GM04503 (cell line): ENCODE results near the gene CCDC33.
"Not testable (repeated sequence)": the region's sequence is repeated elsewhere in the genome, so short reads cannot be mapped to it uniquely, and the experiment has no call there.

ENCODE experiments used
- DNase-seq: peaks from one replicate; pipeline ENCODE4 v3.0.0-alpha.2; 2012; ENCODE audit warnings: low read depth

Gene CCDC33

DNA sequence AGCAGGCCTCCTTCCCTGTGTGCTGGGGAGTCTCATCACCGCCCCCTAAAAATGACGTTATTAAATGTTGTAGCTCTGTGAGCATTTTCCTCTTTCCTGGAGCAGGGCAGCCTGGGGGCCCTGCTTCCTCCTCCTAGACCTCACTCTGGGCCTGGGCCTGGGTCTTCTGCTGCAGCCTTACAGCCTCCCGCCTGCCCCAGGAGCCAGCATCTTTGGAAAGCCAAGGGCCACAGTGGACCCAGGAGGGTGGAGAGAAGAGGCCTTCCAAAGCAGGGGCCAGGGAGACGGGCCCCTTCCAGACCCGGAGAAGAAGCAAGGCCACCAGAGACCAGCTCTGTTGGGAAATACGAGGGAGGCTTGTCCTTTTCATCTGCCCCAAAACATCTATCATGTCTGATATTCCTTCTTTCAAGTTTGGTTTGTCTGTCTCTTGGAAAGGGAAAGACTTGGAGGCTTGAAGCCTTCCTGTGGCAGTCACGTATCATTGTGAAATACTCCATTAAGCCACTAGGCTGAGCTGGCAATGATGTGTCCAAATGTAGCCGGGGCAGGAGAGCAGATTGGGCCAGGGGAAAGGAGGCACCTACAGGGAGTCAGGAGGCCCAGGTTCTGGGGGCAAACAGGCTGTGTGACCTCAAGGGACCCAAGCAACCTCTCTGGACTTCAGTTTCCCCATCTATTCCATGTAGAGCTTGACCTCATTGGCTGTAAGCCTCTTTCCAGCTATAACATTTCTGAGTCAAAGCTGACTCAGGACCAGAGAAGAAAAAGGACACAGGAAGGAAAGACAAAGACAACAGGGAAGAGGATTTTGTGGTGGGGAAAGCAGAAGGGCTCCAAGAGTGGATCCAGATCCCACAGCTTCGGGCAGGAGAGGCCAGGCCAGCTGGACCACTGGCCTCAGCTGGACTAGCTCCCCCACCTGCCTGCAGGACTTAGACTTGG, 100.2 kb downstream of the CCDC33 start:
- DNase-seq: no peak

DNA sequence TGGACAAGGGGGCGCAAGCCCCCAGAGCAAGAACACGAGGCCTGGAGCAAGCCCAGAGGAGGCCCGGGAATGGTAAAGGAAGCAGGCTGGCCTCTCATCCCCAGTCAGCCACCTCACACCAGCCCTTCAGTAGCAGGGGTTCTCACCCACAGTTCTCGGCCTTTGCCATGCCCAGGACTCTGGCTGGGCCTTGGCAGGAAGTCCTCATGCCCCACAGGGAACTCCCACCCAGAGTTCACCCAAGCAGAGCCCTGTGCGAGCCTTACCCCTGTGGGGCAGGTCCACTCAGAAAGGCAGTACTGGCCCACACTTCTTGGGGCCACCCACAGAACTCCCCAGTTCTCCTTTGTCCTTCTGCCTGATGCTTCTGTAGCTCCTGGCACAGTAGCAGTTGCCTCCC, 101.0 kb downstream of the CCDC33 start:
- no peak for DNase-seq

DNA sequence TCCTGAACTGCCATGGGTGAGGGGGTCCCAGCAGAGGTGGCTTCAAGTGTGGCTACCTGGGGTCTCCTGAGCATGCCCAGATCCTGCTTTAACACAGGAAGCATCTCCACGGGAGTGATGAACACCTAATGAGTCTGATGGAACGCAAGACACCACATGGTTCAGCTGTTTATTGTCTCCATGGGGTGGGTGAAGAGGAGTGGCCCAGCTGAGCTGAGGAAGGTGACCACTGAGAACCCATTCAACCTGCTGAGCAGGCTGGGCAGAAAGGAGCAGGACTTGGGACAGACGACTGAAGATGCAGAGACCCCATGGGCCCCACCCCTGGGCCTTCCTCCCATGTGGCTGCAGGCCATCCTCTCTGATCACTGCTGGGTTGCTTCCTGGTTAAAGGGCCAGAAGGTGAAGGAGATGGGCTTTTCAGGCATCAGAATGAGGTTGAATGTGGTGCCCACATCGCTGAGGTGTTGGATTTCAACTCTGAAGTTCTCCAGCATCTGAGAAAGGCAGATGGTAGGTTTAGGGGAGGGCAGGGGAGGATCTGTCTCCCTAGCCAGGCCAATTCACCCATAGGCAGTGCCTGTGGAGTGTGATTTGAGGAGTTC, 101.6 kb downstream of the CCDC33 start:
- DNase-seq: no peak

DNA sequence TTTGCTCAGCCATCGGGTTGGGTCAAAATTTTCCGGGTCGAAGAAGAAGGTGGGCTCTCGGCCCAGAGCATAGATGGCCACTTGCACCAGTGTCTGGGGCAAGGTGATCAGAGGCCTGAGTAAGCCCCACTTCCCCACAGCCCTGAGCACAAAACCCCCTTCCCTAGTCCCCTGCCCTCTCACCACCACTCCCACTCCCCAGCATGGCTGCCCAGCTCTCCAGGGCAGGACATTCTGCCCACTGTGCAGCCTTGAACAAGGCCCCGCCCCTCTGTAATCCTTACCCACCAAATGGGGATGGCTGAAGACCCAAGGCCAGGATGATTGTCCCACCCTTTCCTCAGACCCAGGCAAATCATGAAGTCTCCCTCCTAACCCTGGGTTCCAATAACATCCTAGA, 102.5 kb downstream of the CCDC33 start:
- DNase-seq: no peak

DNA sequence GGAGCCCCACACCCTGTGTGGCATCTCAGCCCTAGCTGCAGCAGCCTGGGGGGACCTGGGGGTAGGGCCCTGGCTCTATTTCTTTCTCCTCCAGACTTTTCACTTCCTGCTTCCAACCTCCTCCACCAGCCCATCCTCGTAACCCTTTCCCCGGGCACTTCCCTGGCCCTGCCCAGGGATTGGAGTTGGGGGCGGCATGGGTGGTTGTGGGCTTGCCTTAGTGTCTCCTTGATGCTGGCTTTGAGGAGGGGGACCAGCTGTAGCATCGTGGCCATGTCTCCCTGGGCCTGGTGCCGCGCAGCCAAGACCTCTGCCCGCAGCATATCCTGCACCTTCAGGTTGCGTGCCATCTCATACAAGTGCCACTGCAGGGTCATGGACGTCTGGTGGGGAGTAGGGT, 103.2 kb downstream of the CCDC33 start:
- DNase-seq: no peak

DNA sequence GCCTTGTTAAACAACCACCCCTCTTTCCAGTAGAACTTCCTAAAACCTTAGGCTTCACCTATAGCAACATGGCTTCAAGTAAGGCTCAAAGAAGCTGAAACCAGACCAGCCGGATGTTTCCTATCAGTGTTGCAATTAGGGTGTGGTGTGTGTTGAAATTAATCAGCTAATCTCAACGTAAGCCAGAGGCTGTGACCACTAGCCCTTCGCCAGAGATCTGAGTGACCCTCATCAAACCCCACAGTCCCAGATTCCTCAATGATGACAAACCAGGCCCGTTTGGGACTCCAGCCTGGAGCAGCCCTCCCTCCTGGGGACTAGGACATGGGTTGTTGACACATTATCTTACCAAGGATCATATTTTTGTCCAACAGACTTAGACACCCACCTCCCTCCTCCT, 104.0 kb downstream of the CCDC33 start:
- no peak for DNase-seq

DNA sequence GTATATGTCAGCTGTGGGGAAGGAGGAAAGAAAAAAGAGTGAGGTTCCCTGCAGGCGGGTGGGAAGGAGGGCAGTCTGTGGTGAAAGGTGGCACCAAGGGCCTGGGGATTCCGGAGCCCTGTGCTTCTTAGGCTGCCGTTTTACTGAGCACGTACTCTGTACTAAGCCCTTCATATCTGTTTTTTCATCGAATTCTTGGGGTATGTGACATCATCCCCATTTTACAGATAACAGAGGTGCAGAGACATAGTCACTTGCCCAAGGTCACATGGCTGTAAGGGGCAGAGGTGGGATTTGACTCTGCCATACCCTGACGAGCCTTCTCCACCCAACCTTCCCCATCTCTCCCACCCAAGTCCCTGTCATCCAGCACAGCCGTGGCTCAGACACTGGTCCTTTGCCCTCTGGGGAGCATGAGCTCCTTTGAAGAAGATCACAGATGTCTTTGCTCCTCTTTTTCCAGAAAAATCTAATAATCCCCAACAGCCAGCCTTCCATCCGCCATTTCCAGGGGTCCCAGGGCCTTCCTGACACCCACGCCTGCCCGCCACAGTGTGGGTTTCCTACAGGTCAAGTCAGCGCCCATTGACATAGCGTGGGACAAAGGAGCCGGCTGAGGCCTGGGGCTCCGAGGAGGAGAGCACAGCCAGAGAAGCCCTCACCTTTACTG, 107.1 kb downstream of the CCDC33 start:
- DNase-seq: no peak

DNA sequence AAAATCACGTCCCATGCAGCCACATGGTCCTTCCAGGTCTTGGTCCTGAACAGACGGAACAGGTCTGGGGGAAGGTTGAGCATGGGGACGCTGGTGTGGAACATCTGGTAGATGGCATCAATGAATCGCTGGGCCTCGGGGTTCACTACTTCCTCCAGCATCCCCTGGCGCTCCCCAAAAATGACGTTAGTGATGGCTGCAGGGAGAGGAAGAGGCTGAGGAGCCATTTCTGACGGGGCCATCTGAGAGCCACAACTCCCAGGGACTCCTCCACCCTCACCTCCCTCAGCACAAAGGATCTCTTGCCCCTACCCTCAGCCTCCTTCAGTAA, 107.6 kb downstream of the CCDC33 start:
- DNase-seq: no peak

DNA sequence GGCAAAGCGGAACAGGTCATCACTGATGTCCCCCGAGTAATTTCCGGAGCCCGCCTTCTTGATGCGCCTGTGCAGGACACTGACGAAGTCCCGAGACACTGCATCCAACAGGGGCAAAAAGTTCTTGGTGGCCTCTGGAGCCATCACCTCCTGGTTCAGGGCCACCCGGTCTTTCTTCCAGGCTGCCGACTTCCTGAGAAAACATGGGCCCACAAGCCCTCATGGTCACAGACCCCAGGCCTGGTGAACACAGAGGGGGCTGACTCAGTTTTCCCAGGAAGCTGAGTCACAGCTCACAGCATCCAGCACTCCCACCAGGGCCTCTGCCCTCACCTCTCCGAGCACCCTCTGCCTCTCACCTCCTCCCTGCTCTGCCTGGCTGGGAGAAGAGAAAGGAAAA, 108.9 kb downstream of the CCDC33 start:
- DNase-seq: no peak

DNA sequence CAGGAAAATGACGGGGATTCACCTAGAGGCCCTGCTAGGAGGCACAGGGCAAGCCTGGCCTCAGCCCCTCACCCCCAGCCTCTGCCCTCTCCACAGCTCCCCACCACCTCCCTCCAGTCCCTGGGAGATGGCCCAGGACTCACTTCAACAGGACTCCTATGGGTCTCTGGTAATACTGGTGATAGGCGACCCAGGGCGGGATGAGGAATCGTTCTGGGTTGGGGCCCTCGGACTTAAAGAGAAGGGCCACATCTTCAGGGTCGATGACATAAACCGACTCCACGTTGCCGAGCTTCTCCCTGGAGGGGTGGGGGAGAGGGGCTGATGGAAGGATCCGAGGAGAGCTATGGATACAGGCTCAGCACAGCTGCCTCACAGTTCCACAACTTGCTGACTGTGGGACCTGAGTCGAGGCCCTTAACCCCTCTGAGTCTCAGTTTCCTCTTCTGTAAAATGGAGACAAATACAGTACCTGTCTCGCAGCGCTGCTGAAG, 111.7 kb downstream of the CCDC33 start:
- DNase-seq: no peak

DNA sequence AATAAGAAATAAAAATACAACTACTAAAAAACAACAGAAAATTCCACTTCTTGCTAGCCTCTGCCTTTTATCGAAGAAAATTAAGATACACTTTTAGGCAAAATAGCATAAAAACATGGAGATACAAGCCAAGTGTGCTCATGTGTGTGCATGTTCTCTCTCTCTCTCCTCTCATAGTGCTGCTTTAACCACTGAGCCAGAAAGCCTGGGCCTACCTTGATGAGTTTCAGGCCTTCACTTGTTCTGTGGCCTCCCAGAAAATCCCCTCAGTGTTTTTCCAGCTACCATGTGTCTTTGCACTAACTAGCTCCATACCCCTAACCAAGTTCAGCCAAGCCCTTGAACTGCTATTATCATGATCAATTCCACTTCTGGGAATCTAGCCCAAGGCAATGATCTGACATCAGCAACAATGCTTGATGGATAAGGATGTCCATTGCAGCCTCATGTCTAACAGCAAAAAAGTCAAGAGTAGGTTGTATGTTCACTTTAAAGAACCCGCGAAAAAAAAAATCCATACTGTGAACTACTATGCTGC, 113.2 kb downstream of the CCDC33 start:
- no peak for DNase-seq

DNA sequence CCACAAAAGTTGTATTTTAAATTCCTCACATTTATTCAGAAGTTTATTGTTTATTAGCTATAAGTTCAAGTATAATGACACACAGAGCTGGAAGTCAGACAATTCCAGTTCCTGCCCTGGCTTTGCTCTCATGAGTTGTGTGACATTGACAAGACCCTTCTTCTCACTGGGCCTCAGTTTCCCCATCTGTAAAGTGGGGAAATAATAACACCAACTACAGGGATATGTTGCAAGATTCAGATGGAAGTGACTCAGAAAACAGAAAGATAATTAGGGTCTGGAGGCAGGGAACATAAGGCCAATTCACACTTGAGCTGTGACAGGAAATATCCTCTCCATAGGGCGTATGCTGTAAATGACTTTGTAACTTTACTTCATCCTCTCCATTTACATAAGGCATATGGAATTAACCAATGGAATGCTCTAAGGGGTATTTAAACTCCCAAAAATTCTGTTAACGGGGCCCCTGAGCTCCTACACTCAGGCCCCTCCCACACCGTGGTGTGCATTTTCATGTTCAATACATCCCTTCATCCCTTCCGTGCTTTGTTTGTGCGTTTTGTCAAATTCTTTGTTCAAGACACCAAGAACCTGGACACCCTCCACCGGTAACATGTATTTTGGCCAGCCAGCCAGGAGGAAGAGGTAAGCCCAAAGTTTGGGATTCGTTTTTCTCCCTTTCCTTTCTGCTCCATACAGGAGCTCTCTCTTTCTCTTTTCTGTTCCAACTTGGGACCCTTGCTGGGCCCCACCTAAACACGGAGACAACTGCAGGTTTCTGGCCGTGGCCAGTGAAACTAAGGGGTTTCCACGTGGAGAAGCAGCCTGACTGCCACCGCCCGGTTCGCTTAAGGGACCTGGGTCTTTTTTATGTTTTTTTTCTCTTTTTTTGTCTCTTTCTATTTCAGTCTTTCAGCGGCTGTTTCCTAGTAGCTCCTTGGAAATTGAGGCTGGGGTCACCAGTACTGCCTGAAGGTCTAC, 114.5 kb downstream of the CCDC33 start:
- no peak for DNase-seq

DNA sequence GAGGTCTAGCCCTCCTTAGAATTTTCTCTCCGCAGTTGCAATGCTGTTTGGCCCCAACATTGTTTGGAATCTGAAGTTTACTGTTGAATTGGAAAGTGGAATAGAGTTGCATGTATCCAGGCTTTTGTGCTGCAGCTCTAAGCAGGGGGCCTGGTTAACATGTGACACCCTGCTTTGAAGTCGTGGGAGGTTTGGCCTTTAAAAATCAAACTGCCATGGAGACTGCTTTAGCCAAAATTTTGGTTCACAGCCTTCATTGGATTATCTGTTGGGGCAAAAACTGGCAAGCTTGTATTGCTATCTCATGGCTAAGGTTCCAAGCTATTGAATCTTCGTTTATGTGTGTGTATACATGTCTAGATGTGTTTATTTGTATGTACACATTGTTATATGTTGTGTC, 115.5 kb downstream of the CCDC33 start:
- no peak for DNase-seq

DNA sequence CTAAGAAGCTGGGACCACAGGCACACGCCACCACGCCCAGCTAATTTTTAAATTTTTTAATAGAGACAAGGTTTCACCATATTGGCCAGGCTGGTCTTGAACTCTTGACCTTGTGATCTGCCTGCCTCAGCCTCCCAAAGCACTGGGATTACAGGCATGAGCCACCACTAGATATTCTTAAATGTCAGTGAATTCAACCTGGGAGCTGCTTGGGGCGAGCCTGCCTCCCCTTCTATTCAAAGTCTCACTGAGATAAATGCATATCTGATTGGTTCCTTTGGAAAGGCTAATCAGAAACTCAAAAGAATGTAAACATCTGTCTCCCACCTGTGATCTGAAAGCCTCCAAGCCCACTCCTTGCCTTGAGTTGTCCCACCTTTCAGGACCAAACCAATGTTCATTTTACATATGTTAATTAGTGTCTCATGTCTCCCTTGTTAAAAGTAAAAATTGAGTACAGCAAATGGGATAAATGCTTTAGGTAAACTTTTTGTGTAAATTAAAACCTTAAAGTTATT, 116.3 kb downstream of the CCDC33 start:
- no peak for DNase-seq

DNA sequence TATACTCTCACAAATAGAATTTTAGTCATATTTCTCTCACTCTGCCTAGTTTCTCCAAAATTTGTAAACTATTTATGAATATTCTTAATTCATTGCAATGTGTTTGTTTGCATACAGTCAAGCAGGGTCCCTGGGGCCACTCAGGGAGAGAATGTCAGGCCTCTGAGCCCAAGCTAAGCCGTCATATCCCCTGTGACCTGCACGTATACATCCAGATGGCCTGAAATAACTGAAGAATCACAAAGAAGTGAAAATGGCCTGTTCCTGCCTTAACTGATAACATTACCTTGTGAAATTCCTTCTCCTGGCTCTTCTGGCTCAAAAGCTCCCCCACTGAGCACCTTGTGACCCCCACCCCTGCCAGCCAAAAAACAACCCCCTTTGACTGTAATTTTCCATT, 117.9 kb downstream of the CCDC33 start:
- not testable (repeated sequence) for DNase-seq

DNA sequence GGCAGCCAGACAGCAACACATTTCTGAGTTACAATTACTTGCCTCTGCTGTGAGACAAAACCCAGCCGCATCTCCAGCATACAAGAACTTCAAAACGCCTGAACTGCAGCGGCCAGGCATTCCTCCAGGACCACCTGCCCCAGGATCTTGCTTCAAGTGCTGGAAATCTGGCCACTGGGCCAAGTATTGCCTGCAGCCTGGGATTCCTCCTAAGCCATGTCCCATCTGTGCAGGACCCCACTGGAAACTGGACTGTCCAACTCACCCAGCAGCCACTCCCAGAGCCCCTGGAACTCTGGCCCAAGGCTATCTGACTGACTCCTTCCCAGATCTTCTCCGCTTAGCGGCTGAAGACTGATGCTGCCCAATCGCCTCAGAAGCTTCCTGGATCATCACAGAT, 119.9 kb downstream of the CCDC33 start:
- DNase-seq: not testable (repeated sequence)

DNA sequence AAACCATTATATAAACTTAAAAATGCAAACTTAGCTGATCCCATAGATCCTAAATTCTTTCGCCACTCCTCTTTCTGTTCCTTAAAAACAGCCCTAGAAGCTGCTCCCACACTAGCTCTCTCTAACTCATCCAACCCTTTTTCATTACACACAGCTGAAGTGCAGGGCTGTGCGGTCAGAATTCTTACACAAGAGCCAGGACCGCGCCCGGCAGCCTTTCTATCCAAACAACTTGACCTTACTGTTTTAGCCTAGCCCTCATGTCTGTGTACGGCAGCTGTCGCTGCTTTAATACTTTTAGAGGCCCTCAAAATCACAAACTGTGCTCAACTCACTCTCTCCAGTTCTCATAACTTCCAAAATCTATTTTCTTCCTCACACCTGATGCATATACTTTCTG, 121.4 kb downstream of the CCDC33 start:
- DNase-seq: not testable (repeated sequence)

DNA sequence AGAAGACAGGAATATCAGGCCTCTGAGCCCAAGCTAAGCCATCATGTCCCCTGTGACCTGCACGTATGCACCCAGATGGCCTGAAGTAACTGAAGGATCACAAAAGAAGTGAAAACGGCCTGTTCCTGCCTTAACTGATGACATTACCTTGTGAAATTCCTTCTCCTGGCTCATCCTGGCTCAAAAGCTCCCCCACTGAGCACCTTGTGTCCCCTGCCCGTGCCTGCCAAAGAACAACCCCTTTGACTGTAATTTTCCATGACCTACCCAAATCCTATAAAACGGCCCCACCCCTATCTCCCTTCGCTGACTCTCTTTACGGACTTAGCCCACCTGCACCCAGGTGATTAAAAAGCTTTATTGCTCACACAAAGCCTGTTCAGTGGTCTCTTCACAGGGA, 123.2 kb downstream of the CCDC33 start:
- not testable (repeated sequence) for DNase-seq

DNA sequence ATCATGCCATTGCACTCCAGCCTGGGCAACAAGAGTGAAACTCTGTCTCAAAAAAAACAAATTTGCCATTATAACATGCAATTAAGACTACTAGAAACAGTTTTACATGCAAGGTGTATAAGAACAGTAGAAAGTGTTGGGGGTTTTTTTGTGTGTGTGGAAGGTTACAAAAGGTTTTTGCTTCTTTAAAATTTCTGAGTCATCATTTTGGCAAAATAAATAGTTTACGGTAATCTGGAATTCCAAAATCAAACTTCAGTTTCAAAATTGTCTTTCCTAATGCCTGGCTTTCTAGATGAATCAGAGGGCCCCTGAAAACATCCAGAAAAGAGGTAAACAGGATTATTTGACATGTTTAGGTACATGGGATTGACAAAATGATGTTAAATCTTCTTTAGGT, 124.7 kb downstream of the CCDC33 start:
- not testable (repeated sequence) for DNase-seq

DNA sequence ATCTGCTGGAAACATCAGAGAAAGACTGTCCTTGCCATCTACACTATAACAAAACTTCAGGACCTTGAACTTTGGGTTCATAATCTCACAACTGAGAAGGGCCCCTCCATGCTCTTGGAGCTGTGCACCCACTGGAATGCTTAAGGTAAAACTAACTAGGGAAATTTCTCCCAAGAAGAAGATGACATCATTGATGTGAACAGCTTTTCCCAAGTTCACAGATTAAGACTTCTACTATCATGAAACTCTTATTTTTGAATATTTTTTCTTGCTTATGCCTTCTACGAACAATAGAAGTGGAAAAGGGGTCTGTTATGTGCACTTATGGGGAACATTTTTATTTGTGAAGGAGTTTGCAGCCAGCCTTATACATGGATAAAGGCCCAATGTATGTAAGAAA, 126.4 kb downstream of the CCDC33 start:
- DNase-seq: no peak

DNA sequence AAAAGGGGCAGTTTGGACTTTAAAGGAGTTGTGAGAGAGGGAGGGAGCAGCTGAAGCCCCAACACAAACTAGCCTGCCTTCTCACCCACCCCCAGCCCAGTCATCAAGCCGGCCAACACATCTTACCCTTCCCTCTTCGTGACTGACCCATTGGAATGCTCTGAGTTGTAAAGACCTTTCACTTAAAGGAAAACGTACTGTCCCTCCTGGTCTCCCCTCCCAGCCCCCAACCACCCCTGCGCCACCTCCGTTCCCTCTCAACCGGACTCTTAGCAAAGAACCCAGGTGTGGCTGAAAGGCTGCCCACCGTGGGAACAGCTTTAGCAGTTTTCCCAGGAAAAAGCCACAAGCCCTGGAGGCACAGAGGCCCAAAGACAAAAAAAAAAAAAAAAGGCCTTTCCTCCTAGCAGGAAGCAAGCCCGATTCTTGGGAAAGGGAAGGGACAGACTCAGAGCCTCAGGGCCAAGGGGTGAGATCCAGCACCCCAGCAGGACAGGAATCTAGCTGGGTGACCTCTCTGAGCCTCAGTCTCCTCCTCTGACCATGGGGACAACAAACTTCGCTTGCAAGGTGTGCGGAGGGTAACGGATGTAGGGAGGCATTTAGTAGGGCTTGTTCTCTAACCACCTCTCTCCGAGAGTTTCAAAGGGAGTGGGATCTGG, 128.9 kb downstream of the CCDC33 start:
- DNase-seq: no peak
